Left lung (tissue), 10 donors: ENCODE data around the gene MATK. TPM values are rescaled to one million over a fixed set of nuclear protein-coding genes. Genes with fewer than 3 reads are reported as not detected.
A peak's percentile ranks its signal among the peaks of the same experiment; 100 is the strongest.

ENCODE experiments used
- ATAC-seq: fragments of 200-7000 bp; cut with Tn5 transposase; one replicate; pipeline ENCODE4 v1.9.1; 2020; ENCODE audit warnings: moderate library complexity
- DNase-seq, 4 donors: peaks; one replicate each; pipeline ENCODE4 v3.0.0-alpha.2; 2013 to 2020
- H3K27ac ChIP-seq, 2 donors: fragments of 200-600 bp; sonication (generic) in 1 of 2; one replicate each; pipeline versions ENCODE4 v1.5.0 to v1.8.0; 2020 to 2021
- H3K27me3 ChIP-seq, 2 donors: fragments of 200-600 bp; sonication (generic) in 1 of 2; one replicate each; pipeline versions ENCODE4 v1.5.0 to v1.8.0; 2020 to 2021
- H3K36me3 ChIP-seq, 2 donors: fragments of 200-600 bp; sonication (generic) in 1 of 2; one replicate each; pipeline versions ENCODE4 v1.5.0 to v1.8.0; 2020 to 2021
- H3K4me1 ChIP-seq, 2 donors: fragments of 200-600 bp; one replicate each; pipeline ENCODE4 v1.8.0; 2021
- H3K4me3 ChIP-seq, 2 donors: fragments of 200-600 bp; sonication (generic) in 1 of 2; one replicate each; pipeline versions ENCODE4 v1.5.0 to v1.8.0; 2020 to 2021; ENCODE audit warnings: mild to moderate bottlenecking in 1 of 2
- H3K9me3 ChIP-seq, 2 donors: fragments of 200-600 bp; sonication (generic) in 1 of 2; one replicate each; pipeline versions ENCODE4 v1.5.0 to v1.8.0; 2020 to 2021
- intact Hi-C, 2 donors: fragments of 100-400 bp; cut with DNase I; formaldehyde crosslinking; loops; one replicate each; pipeline versions ENCODE4 v1.11.2 to v1.14.2; 2022
- polyA plus RNA-seq, 6 donors: library from polyadenylated mRNA; unstranded; fragments of 120-200 nt; gene quantifications; one replicate each; pipeline ENCODE4 v1.2.1, GENCODE V29; 2013; ENCODE audit not compliant: insufficient read length in 6 of 6
- total RNA-seq, 2 donors: library from RNA; stranded (reverse); fragmentation: NEBNext Ultra II Directional; extraction: Animal tissue kit (Norgen Biotek cat#: 25700); gene quantifications; one replicate each; pipeline ENCODE4 v1.2.1, GENCODE V29; 2021
- TF ChIP-seq, protein P1 (sequence below), 2 donors: fragments of 200-600 bp; sonication (generic) in 1 of 2; IDR thresholded peaks; one replicate each; pipeline versions ENCODE4 v1.5.0 to v1.8.0; 2021; ENCODE audit warnings: antibody characterized with exemption in 2 of 2
- donor health status: DM: no; HTN: yes; CAD: no.
- donor health status: DM: no; HTN: no; CAD: no.

Gene MATK
- total and polyA plus RNA-seq, 8 donors = 1.1 to 9.1 (median 1.9) TPM

GRCh38 chr19:3734310-3734600, 51.9 kb downstream of the MATK start:
- DNase-seq = peak in 1 of 4 donors; percentile 63
- TF ChIP-seq, protein P1, sequence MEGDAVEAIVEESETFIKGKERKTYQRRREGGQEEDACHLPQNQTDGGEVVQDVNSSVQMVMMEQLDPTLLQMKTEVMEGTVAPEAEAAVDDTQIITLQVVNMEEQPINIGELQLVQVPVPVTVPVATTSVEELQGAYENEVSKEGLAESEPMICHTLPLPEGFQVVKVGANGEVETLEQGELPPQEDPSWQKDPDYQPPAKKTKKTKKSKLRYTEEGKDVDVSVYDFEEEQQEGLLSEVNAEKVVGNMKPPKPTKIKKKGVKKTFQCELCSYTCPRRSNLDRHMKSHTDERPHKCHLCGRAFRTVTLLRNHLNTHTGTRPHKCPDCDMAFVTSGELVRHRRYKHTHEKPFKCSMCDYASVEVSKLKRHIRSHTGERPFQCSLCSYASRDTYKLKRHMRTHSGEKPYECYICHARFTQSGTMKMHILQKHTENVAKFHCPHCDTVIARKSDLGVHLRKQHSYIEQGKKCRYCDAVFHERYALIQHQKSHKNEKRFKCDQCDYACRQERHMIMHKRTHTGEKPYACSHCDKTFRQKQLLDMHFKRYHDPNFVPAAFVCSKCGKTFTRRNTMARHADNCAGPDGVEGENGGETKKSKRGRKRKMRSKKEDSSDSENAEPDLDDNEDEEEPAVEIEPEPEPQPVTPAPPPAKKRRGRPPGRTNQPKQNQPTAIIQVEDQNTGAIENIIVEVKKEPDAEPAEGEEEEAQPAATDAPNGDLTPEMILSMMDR (IDR thresholded peaks at IDR 0.05) = no peak
- Histone ChIP-seq H3K27ac (no peak overlapping the region), H3K4me3 (no peak overlapping the region), H3K36me3 (no peaks in the 10 kb centered on the region), H3K27me3 (peaks cover 0 to 12% of the 10 kb centered on the region in 2 donors), H3K4me1 (no peaks in the 10 kb centered on the region), H3K9me3 (no peaks in the 10 kb centered on the region)
- ATAC-seq = no peak
- intact Hi-C loops = no loop called here

DNA sequence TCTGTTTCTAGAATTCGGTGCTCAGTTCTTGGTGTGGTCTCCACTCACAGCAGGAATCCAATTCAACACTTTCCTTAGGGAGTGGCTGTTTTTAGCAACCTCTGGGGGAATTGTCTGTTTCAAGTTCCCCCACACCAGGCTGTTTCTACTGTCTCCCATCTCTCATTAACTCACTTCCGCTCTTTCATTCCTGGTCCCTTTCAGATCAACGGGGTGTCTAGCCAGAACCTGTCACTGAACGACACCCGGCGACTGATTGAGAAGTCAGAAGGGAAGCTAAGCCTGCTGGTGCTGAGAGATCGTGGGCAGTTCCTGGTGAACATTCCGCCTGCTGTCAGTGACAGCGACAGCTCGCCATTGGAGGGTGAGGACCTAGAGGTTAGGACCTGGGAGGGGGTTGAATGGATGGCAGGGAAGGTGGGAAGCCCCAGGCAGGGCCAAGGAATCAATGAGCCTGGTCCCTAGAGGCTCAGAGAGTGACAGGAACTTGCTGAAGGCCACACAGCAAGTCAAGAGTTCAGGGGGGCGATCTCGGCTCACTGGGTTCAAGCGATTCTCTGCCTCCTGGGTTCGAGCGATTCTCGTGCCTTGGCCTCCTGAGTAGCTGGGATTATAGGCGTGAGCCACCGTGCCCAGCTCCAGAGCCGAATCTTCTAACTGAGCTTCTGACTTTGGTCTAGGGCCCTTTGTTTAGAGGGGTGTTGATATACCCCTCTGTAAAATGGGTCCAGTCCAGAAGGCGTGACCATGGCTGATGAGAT, 52.5 kb downstream of the MATK start:
- TF ChIP-seq, protein P1 (IDR thresholded peaks at IDR 0.05) = no peak
- Histone ChIP-seq H3K4me1 (no peaks in the 10 kb centered on the region), H3K27ac (no peak overlapping the region), H3K27me3 (peaks cover 0 to 12% of the 10 kb centered on the region in 2 donors), H3K36me3 (no peaks in the 10 kb centered on the region), H3K4me3 (no peak overlapping the region), H3K9me3 (no peaks in the 10 kb centered on the region)
- ATAC-seq = no peak
- DNase-seq = peak in 1 of 4 donors; percentile 39
- intact Hi-C loops = no loop called here

DNA sequence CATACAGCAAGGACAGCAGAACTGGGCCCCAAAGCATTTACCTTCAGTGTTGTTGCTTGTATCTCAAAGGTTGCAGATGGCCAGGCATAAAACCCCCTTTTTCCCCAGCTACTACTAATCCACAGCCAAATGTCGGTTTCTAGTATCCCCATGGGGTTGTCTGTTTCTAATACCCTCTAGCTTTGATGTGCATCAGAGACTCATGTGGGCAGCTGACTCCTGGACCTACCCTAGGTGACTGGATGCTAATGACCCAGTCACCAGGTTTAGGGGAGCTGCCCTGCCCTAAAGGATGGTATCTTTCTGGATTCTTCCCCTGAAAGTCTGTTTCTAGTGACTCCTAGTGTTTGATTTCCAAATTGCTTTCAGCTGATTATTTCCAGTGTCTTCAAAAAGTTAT, 54.1 kb downstream of the MATK start:
- TF ChIP-seq, protein P1 (IDR thresholded peaks at IDR 0.05) = no peak
- Histone ChIP-seq H3K4me3 (no peak overlapping the region), H3K36me3 (no peaks in the 10 kb centered on the region), H3K27ac (no peak overlapping the region), H3K27me3 (peaks cover 0 to 12% of the 10 kb centered on the region in 2 donors), H3K4me1 (no peaks in the 10 kb centered on the region), H3K9me3 (no peaks in the 10 kb centered on the region)
- intact Hi-C loops = no loop called here
- ATAC-seq (no peak), DNase-seq (no peak)

GRCh38 chr19:3730457-3730958, 55.7 kb downstream of the MATK start:
- no peak overlapping the region for H3K27ac ChIP-seq
- no peak for ATAC-seq
- H3K36me3 ChIP-seq = no peaks in the 10 kb centered on the region
- no peaks in the 10 kb centered on the region for H3K4me1 ChIP-seq
- no peaks in the 10 kb centered on the region for H3K9me3 ChIP-seq
- TF ChIP-seq, protein P1 (IDR thresholded peaks at IDR 0.05) = no peak
- peaks cover 0 to 12% of the 10 kb centered on the region in 2 donors for H3K27me3 ChIP-seq
- H3K4me3 ChIP-seq = no peak overlapping the region
- DNase-seq = peak in 1 of 4 donors; percentile 67
- intact Hi-C loops = no loop called here

Other genes with a start within 250 kb of the MATK start
- 1 to 10 TPM; 2.8 to 3.2 TPM for gene TEKTIP1, start 247.2 kb downstream of the MATK start, total RNA-seq
- 1 to 10 TPM; 3.6 to 7.5 (median 6.0) TPM for gene TEKTIP1, start 247.2 kb downstream of the MATK start, polyA plus RNA-seq
- gene MFSD12, start 228.8 kb downstream of the MATK start, total RNA-seq = 10 to 100 TPM; 61.7 to 90.2 TPM
- gene MFSD12, start 228.8 kb downstream of the MATK start, polyA plus RNA-seq = 10 to 100 TPM; 32.2 to 56.4 (median 43.2) TPM
- 10 to 100 TPM; 50.9 to 74.8 TPM for gene HMG20B, start 213.4 kb downstream of the MATK start, total RNA-seq
- gene HMG20B, start 213.4 kb downstream of the MATK start, polyA plus RNA-seq = 100 to 1,000 TPM in 1 of 6 donors, 10 to 100 TPM in 5; 75.3 to 104 (median 90.9) TPM
- 1 to 10 TPM; 3.1 TPM for gene GIPC3, start 200.9 kb downstream of the MATK start, total RNA-seq
- gene GIPC3, start 200.9 kb downstream of the MATK start, polyA plus RNA-seq = 1 to 10 TPM; 4.0 to 8.5 (median 5.1) TPM
- gene TBXA2R, start 179.5 kb downstream of the MATK start, total RNA-seq = 1 to 10 TPM; 5.3 to 7.9 TPM
- 1 to 10 TPM; 1.8 to 3.9 (median 3.4) TPM for gene TBXA2R, start 179.5 kb downstream of the MATK start, polyA plus RNA-seq
- 10 to 100 TPM; 19.8 to 21.6 TPM for gene CACTIN, start 159.6 kb downstream of the MATK start, total RNA-seq
- gene CACTIN, start 159.6 kb downstream of the MATK start, polyA plus RNA-seq = 10 to 100 TPM; 21.2 to 33.2 (median 27.8) TPM
- gene PIP5K1C, start 85.9 kb downstream of the MATK start, total RNA-seq = 10 to 100 TPM; 38.7 to 42.2 TPM
- 10 to 100 TPM; 20.2 to 31.0 (median 25.5) TPM for gene PIP5K1C, start 85.9 kb downstream of the MATK start, polyA plus RNA-seq
- 10 to 100 TPM; 33.8 to 36.2 TPM for gene TJP3, start 78.0 kb downstream of the MATK start, total RNA-seq
- gene TJP3, start 78.0 kb downstream of the MATK start, polyA plus RNA-seq = 10 to 100 TPM; 11.2 to 17.9 (median 15.1) TPM
- 10 to 100 TPM; 22.1 to 24.7 TPM for gene APBA3, start 24.7 kb downstream of the MATK start, total RNA-seq
- 10 to 100 TPM; 15.5 to 21.9 (median 18.6) TPM for gene APBA3, start 24.7 kb downstream of the MATK start, polyA plus RNA-seq
- 10 to 100 TPM; 52.4 to 59.1 TPM for gene MRPL54, start 23.7 kb downstream of the MATK start, total RNA-seq
- gene MRPL54, start 23.7 kb downstream of the MATK start, polyA plus RNA-seq = 10 to 100 TPM; 24.4 to 33.6 (median 29.7) TPM
- gene RAX2, start 14.2 kb downstream of the MATK start, total RNA-seq = not detected
- gene RAX2, start 14.2 kb downstream of the MATK start, polyA plus RNA-seq = under 1 TPM in 1 of 6 donors, not detected in 5; 0.08 TPM
- under 1 TPM; 0.26 to 0.52 TPM for gene ZFR2, start 82.7 kb upstream of the MATK start, total RNA-seq
- gene ZFR2, start 82.7 kb upstream of the MATK start, polyA plus RNA-seq = under 1 TPM; 0.18 to 0.99 (median 0.54) TPM
- gene ATCAY, start 94.3 kb upstream of the MATK start, total RNA-seq = not detected
- gene ATCAY, start 94.3 kb upstream of the MATK start, polyA plus RNA-seq = under 1 TPM; 0.14 to 0.34 (median 0.16) TPM
- under 1 TPM; 0.32 to 0.50 TPM for gene NMRK2, start 146.7 kb upstream of the MATK start, total RNA-seq
- gene NMRK2, start 146.7 kb upstream of the MATK start, polyA plus RNA-seq = not detected
- gene DAPK3, start 184.7 kb upstream of the MATK start, total RNA-seq = 10 to 100 TPM; 62.1 to 70.7 TPM
- 10 to 100 TPM; 35.6 to 48.4 (median 42.2) TPM for gene DAPK3, start 184.7 kb upstream of the MATK start, polyA plus RNA-seq
- gene EEF2, start 199.1 kb upstream of the MATK start, total RNA-seq = 1,000 to 10,000 TPM; 1,865 to 2,064 TPM
- 1,000 to 10,000 TPM; 1,467 to 1,883 (median 1,686) TPM for gene EEF2, start 199.1 kb upstream of the MATK start, polyA plus RNA-seq
- gene PIAS4, start 221.4 kb upstream of the MATK start, total RNA-seq = 10 to 100 TPM; 24.3 to 26.9 TPM
- 10 to 100 TPM; 20.9 to 29.9 (median 23.0) TPM for gene PIAS4, start 221.4 kb upstream of the MATK start, polyA plus RNA-seq